ENCODE results near the gene SUN1.

SUN1 gene

GRCh38 chr7:911791-912480 lies 79.7 kb downstream of the SUN1 start:
- no peak for TF ChIP-seq CTCF (conservative IDR thresholded peaks at IDR 0.05; ENCODE audit: low read length)
- no peak overlapping the region for H3K4me3 ChIP-seq (ENCODE audit: low read length)
- no peak for DNase-seq (ENCODE audit: low read depth)

DNA sequence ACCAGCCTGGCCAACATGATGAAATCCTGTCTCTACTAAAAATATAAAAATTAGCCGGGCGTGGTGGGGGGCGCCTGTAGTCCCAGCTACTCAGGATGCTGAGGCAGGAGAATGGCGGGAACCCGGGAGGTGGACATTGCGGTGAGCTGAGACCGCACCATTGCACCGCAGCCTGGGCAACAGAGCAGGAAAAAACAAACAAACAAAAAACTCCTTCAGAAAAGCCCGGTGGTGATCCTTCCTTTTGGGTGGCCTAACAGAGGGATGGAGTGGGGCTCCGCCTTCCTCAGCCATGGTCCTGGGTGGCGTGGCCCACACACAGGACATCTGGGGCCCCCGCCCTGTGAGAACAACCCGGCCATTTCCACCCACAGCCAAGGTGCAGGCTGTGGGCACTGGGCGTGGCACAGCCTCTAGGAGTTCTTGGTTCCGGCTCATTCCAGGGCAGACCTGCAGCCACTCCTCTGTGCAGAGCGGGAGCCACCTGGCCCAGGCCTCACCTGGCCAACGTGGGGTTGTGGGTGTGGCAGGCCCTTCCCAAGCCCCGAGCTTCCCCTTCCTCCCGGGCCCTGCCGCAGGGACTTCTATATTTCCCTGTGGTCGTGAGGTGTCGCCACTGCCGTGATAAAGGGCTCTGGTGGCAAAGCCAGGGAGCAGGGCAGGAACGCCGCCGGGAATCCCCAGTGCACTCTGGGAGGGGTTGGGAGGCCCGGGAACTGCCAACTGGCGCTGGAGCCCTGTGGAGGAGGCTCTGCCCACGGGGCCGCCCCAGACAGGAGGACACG lies 81.7 kb downstream of the SUN1 start:
- DNase-seq (ENCODE audit: low read depth): no peak
- H3K4me3 ChIP-seq (ENCODE audit: low read length): no peak overlapping the region

GRCh38 chr7:914521-915194 lies 82.4 kb downstream of the SUN1 start:
- no peak for DNase-seq (ENCODE audit: low read depth)
- TF ChIP-seq CTCF (conservative IDR thresholded peaks at IDR 0.05; ENCODE audit: low read length): no peak
- no peak overlapping the region for H3K4me3 ChIP-seq (ENCODE audit: low read length)

More for the DNA sequence above, 81.7 kb downstream of the SUN1 start:
- TF ChIP-seq CTCF (conservative IDR thresholded peaks at IDR 0.05; ENCODE audit: low read length): no peak

DNA sequence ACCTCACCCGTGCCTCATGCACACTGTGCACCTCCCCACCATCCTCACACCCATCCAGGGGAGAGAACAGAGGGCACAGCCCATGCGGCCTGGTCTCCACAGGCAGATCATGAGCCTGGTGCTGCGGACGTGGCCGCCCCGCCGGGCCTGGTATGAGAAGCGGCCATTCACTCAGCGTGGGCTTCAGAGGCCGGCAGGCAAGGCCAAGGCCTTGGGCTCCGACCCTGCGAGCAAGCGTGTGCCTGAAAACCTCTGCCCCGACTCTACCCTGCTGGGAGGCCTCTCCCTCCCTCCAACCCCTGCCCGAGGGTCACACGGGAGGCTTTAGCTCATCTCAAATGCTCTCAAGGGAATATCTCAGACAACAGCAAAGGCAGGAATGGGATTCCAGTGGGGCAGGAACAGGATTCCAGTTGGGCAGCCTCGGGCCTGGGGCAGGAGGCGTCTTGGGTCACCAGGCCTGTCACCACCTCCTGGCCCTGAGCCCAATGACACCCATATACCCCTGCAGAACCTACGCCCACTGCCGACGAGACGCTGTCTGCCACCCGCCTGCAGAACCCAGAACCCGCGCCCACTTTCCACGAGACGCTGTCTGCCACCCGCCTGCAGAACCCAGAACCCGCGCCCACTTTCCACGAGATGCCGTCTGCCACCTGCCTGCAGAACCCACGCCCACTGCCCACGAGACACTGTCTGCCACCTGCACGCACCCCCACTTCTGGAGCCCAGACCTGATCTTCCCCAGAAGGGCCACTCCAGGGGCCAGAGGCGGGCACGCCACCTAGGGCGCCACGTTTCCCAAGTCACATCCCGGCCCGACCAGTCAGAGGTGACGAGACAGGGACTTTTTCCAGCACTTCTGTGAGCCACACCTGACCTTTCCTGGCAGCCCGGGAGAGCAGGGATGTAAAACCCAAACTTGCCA lies 83.3 kb downstream of the SUN1 start:
- no peak for TF ChIP-seq CTCF (conservative IDR thresholded peaks at IDR 0.05; ENCODE audit: low read length)
- no peak for DNase-seq (ENCODE audit: low read depth)
- no peak overlapping the region for H3K4me3 ChIP-seq (ENCODE audit: low read length)

- TF ChIP-seq CTCF (conservative IDR thresholded peaks at IDR 0.05; ENCODE audit: low read length): no peak
- no peak for DNase-seq (ENCODE audit: low read depth)
- no peak overlapping the region for H3K4me3 ChIP-seq (ENCODE audit: low read length)
These were observed 84.1 kb downstream of the SUN1 start for GRCh38 chr7:916291-916941.

Data from AG10803 (cell line).